ENCODE data around the gene EIF5.

EIF5 gene

GRCh38 chr14:103334644-103335622 is 896 bp downstream of the EIF5 start:
- Histone ChIP-seq H3K27me3 (ENCODE audit: low read depth) (no peaks in the 10 kb centered on the region), H3K36me3 (replicated peaks) (peaks cover 55% of the 10 kb centered on the region), H3K4me3 (peak overlapping the region; percentile 72), H3K9me3 (no peaks in the 10 kb centered on the region), H3K4me1 (peaks cover 23% of the 10 kb centered on the region)
- DNase-seq (ENCODE audit: low spot score in 2 of 2): peak in 1 of 2 experiments; percentile 53
- in situ Hi-C loops (cut with MboI; ENCODE audit: low sequenced_read_pairs): no loop called here

- peaks cover 68% of the 10 kb centered on the region for H3K36me3 ChIP-seq (replicated peaks)
These were observed 2.2 kb downstream of the EIF5 start for GRCh38 chr14:103336191-103336590.

GRCh38 chr14:103337794-103338193 is 3.8 kb downstream of the EIF5 start:
- H3K36me3 ChIP-seq (replicated peaks): peaks cover 82% of the 10 kb centered on the region
- H3K27me3 ChIP-seq (ENCODE audit: low read depth): no peaks in the 10 kb centered on the region
- H3K4me1 ChIP-seq: peaks cover 8% of the 10 kb centered on the region; the same call in 1 of the 2 replicates
- no peak for DNase-seq (ENCODE audit: low spot score in 2 of 2)
- H3K9me3 ChIP-seq: no peaks in the 10 kb centered on the region
- in situ Hi-C loops (cut with MboI; ENCODE audit: low sequenced_read_pairs): no loop called here
- no peak overlapping the region for H3K4me3 ChIP-seq

More at GRCh38 chr14:103336191-103336590, 2.2 kb downstream of the EIF5 start:
- Histone ChIP-seq H3K4me3 (no peak overlapping the region; the same call in 1 of the 2 replicates), H3K27me3 (ENCODE audit: low read depth) (no peaks in the 10 kb centered on the region), H3K9me3 (no peaks in the 10 kb centered on the region), H3K4me1 (peaks cover 23% of the 10 kb centered on the region)
- no peak for DNase-seq (ENCODE audit: low spot score in 2 of 2)
- in situ Hi-C loops (cut with MboI; ENCODE audit: low sequenced_read_pairs): no loop called here

- Histone ChIP-seq H3K4me3 (no peak overlapping the region), H3K27me3 (ENCODE audit: low read depth) (no peaks in the 10 kb centered on the region), H3K4me1 (0 out of 2 replicates have a peak, but pooled peaks cover 6% of the 10 kb centered on the region), H3K36me3 (replicated peaks) (peaks cover 97% of the 10 kb centered on the region), H3K9me3 (no peaks in the 10 kb centered on the region)
- in situ Hi-C loops (cut with MboI; ENCODE audit: low sequenced_read_pairs): no loop called here
- DNase-seq (ENCODE audit: low spot score in 2 of 2): no peak
These were observed 5.5 kb downstream of the EIF5 start for GRCh38 chr14:103339561-103339960.

- H3K27me3 ChIP-seq (ENCODE audit: low read depth): no peaks in the 10 kb centered on the region
- no peak for DNase-seq (ENCODE audit: low spot score in 2 of 2)
- no peaks in the 10 kb centered on the region for H3K9me3 ChIP-seq
- H3K4me3 ChIP-seq: no peak overlapping the region
- in situ Hi-C loops (cut with MboI; ENCODE audit: low sequenced_read_pairs): no loop called here
- 0 out of 2 replicates have a peak, but pooled peaks cover 4% of the 10 kb centered on the region for H3K4me1 ChIP-seq
- H3K36me3 ChIP-seq (replicated peaks): peaks cover 93% of the 10 kb centered on the region
These were observed 6.6 kb downstream of the EIF5 start for GRCh38 chr14:103340480-103341212.

- Histone ChIP-seq H3K9me3 (no peaks in the 10 kb centered on the region), H3K27me3 (ENCODE audit: low read depth) (no peaks in the 10 kb centered on the region), H3K4me3 (no peak overlapping the region), H3K4me1 (no peaks in the 10 kb centered on the region), H3K36me3 (replicated peaks) (peaks cover 84% of the 10 kb centered on the region)
- in situ Hi-C loops (cut with MboI; ENCODE audit: low sequenced_read_pairs): no loop called here
- DNase-seq (ENCODE audit: low spot score in 2 of 2): no peak
These were observed 7.5 kb downstream of the EIF5 start for GRCh38 chr14:103341250-103342129.

GRCh38 chr14:103343164-103343879 is 9.3 kb downstream of the EIF5 start:
- in situ Hi-C loops (cut with MboI; ENCODE audit: low sequenced_read_pairs): no loop called here
- H3K27me3 ChIP-seq (ENCODE audit: low read depth): no peaks in the 10 kb centered on the region
- no peak overlapping the region for H3K4me3 ChIP-seq
- H3K4me1 ChIP-seq: no peaks in the 10 kb centered on the region
- no peaks in the 10 kb centered on the region for H3K9me3 ChIP-seq
- peaks cover 66% of the 10 kb centered on the region for H3K36me3 ChIP-seq (replicated peaks)
- DNase-seq (ENCODE audit: low spot score in 2 of 2): no peak

GRCh38 chr14:103343905-103344797 is 10.1 kb downstream of the EIF5 start:
- no peaks in the 10 kb centered on the region for H3K27me3 ChIP-seq (ENCODE audit: low read depth)
- in situ Hi-C loops (cut with MboI; ENCODE audit: low sequenced_read_pairs): no loop called here
- no peaks in the 10 kb centered on the region for H3K9me3 ChIP-seq
- H3K4me3 ChIP-seq: no peak overlapping the region
- H3K36me3 ChIP-seq (replicated peaks): peaks cover 58% of the 10 kb centered on the region
- DNase-seq (ENCODE audit: low spot score in 2 of 2): no peak
- H3K4me1 ChIP-seq: no peaks in the 10 kb centered on the region

GRCh38 chr14:103346286-103346685 is 12.2 kb downstream of the EIF5 start:
- Histone ChIP-seq H3K9me3 (no peaks in the 10 kb centered on the region), H3K4me1 (no peaks in the 10 kb centered on the region), H3K27me3 (ENCODE audit: low read depth) (no peaks in the 10 kb centered on the region), H3K4me3 (no peak overlapping the region), H3K36me3 (replicated peaks) (peaks cover 36% of the 10 kb centered on the region)
- no peak for DNase-seq (ENCODE audit: low spot score in 2 of 2)
- in situ Hi-C loops (cut with MboI; ENCODE audit: low sequenced_read_pairs): no loop called here

- DNase-seq (ENCODE audit: low spot score in 2 of 2): no peak
- H3K36me3 ChIP-seq (replicated peaks): peaks cover 28% of the 10 kb centered on the region
- in situ Hi-C loops (cut with MboI; ENCODE audit: low sequenced_read_pairs): no loop called here
- H3K4me3 ChIP-seq: no peak overlapping the region
- no peaks in the 10 kb centered on the region for H3K9me3 ChIP-seq
- no peaks in the 10 kb centered on the region for H3K27me3 ChIP-seq (ENCODE audit: low read depth)
- no peaks in the 10 kb centered on the region for H3K4me1 ChIP-seq
These were observed 13.2 kb downstream of the EIF5 start for GRCh38 chr14:103347091-103347815.

- Histone ChIP-seq H3K4me3 (no peak overlapping the region), H3K36me3 (replicated peaks) (peaks cover 19% of the 10 kb centered on the region)
- no peak for DNase-seq (ENCODE audit: low spot score in 2 of 2)
These were observed 14.1 kb downstream of the EIF5 start for GRCh38 chr14:103348154-103348553.

More at GRCh38 chr14:103348154-103348553, 14.1 kb downstream of the EIF5 start:
- in situ Hi-C loops (cut with MboI; ENCODE audit: low sequenced_read_pairs): no loop called here
- Histone ChIP-seq H3K27me3 (ENCODE audit: low read depth) (no peaks in the 10 kb centered on the region), H3K4me1 (no peaks in the 10 kb centered on the region), H3K9me3 (no peaks in the 10 kb centered on the region)

Measured in HAP-1 (cell line).